NT2/D1 (cell line): ENCODE results near the gene GM2A.

Experiments used
- SUZ12 ChIP-seq: IDR thresholded peaks from 2 replicates; pipeline ENCODE4 v1.6.1; 2011; ENCODE audit not compliant: insufficient read length, insufficient read depth; ENCODE audit errors: extremely low read depth
- YY1 ChIP-seq: IDR thresholded peaks from 2 replicates; pipeline ENCODE4 v1.6.1; 2011; ENCODE audit not compliant: insufficient read length, insufficient read depth
- ZNF274 ChIP-seq: IDR thresholded peaks from 2 replicates; pipeline ENCODE4 v1.6.1; 2011; ENCODE audit warnings: mild to moderate bottlenecking, low read depth, low read length

GRCh38 chr5:151255621-151256286, 2.8 kb downstream of the GM2A start:
- TF ChIP-seq ZNF274 (no peak), YY1 (no peak), SUZ12 (no peak)
